HUES6 (cell line): Measurements from ENCODE around the gene NEMP1.
"Not testable (repeated sequence)": the region's sequence is repeated elsewhere in the genome, so short reads cannot be mapped to it uniquely, and the experiment has no call there.

Experiments
- H3K27ac ChIP-seq: 2 replicates; pipeline ENCODE4 v1.7.0; 2013; ENCODE audit warnings: low read depth, mild to moderate bottlenecking, low read length, inconsistent platforms
- H3K27me3 ChIP-seq: 2 replicates; pipeline ENCODE4 v1.6.1; 2013; ENCODE audit warnings: low read length; ENCODE audit not compliant: control insufficient read depth, insufficient read depth
- H3K36me3 ChIP-seq: 2 replicates; pipeline ENCODE4 v1.6.1; 2013; ENCODE audit warnings: low read length; ENCODE audit not compliant: control insufficient read depth, insufficient read depth
- H3K4me1 ChIP-seq: 2 replicates; pipeline ENCODE4 v1.6.1; 2013; ENCODE audit warnings: low read length; ENCODE audit not compliant: control insufficient read depth, insufficient read depth
- H3K4me3 ChIP-seq: 2 replicates; pipeline ENCODE4 v1.5.1; 2013; ENCODE audit warnings: low read depth, low read length
- H3K9ac ChIP-seq: one replicate; pipeline ENCODE4 v1.6.1; 2013; ENCODE audit warnings: mild to moderate bottlenecking, low read length
- H3K9me3 ChIP-seq: 2 replicates; pipeline ENCODE4 v1.6.1; 2013; ENCODE audit warnings: low read depth, low read length; ENCODE audit not compliant: control insufficient read depth, insufficient read depth

Gene NEMP1, protein sequence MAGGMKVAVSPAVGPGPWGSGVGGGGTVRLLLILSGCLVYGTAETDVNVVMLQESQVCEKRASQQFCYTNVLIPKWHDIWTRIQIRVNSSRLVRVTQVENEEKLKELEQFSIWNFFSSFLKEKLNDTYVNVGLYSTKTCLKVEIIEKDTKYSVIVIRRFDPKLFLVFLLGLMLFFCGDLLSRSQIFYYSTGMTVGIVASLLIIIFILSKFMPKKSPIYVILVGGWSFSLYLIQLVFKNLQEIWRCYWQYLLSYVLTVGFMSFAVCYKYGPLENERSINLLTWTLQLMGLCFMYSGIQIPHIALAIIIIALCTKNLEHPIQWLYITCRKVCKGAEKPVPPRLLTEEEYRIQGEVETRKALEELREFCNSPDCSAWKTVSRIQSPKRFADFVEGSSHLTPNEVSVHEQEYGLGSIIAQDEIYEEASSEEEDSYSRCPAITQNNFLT

DNA sequence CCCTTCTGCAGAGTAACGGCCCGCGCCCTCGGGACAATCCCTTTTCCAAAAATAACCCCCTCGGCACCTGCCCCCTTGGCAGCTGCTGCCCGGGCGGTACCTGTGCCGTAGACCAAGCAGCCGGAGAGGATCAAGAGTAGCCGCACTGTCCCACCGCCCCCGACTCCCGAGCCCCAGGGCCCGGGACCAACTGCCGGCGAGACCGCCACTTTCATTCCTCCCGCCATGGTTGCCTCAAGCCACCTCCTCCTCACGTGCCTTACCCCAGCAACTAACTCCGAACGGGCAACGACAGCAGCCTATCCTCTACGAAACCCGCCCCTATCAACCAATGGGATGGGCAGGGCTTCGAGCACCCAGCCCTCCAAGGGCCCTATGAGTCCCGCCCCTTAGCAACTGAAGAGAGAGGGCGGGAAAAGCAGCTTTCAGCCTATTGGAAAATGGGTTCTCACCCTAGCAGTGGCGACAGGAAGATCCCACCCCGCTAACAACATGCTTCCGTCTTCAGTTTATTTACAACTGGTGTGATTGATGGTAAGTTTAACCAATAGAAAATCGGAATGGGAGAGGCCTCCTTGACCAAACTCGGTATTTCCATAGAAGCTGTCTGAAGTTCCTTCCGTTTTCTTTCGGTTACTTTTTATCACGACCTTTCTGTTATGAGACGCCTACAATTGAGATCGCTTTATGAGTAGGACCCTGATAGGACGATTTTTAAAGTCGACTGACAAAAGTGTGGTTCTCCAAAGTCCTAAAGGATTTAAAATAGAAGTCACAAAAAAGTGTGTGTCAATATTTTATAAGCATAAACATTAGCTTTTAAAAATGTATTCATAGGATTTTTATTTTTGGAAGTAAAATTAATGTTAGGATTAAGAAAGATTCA lies at the start of gene NEMP1:
Gene NEMP1 (minus strand): TSS at position 273 of the 886 bp plus-strand sequence. CDS start 46 bp downstream, at position 227.
- Histone ChIP-seq H3K27me3 (no peaks in the 10 kb centered on the region), H3K9me3 (no peaks in the 10 kb centered on the region), H3K27ac (peak within 1 kb of the TSS; percentile 77), H3K36me3 (peaks cover 3% of the 10 kb centered on the region), H3K4me3 (peak within 1 kb of the TSS; percentile 69), H3K4me1 (no peaks in the 10 kb centered on the region), H3K9ac (peak within 1 kb of the TSS; percentile 86)

DNA sequence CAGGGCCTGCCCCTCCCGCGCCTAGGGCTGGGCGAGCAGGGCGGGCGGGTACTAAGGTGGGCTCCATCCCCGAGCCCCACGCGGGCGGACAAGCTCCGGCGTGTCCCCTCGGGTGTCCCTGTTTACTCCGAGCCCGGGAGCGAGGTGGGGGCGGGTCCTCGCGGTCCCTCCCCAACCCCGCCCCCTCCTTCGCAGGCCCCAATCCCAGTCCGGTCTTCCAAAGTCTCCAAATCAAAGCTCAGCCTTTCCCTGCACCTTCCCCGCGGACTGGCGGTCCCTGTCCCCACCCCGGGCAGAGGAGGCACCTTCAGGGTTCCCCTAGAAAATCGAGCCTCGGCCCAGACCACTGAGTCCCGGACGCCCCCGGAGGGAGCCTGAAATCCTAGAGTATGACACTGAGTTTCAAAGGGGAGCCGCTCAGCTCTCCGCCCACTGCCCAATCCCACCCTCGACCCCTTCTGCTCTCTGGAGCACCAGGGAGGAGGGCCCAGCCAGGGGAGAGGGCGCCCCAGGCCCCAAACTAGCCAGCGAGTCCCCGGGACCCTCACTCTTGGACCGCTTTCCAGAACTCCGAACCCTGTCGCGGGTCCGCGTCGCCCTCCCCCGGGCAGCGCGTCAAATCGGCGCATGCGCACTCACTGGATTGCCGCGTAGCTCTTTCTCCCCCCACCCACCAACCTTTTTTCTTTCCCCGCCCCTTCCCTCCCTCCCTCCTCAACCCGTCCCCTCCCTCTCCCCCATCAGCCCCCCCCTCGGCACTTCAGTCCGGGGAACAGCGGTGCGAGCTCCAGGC lies 49.3 kb upstream of the NEMP1 start, which contains the start of gene LRP1:
Gene LRP1 (plus strand): TSS at position 758 of the 793 bp plus-strand sequence. CDS start 482 bp downstream, outside the sequence.
- peaks cover 41% of the 10 kb centered on the region for H3K4me1 ChIP-seq
- H3K27ac ChIP-seq, result peak within 1 kb of the TSS; percentile 87; the same call in 1 of the 2 replicates
- H3K36me3 ChIP-seq, result no peaks in the 10 kb centered on the region
- peak within 1 kb of the TSS; percentile 87 for H3K9ac ChIP-seq
- 0 out of 2 replicates have a peak, but pooled peaks cover 6% of the 10 kb centered on the region for H3K9me3 ChIP-seq
- H3K4me3 ChIP-seq, result peak within 1 kb of the TSS; percentile 98
- no peaks in the 10 kb centered on the region for H3K27me3 ChIP-seq

DNA sequence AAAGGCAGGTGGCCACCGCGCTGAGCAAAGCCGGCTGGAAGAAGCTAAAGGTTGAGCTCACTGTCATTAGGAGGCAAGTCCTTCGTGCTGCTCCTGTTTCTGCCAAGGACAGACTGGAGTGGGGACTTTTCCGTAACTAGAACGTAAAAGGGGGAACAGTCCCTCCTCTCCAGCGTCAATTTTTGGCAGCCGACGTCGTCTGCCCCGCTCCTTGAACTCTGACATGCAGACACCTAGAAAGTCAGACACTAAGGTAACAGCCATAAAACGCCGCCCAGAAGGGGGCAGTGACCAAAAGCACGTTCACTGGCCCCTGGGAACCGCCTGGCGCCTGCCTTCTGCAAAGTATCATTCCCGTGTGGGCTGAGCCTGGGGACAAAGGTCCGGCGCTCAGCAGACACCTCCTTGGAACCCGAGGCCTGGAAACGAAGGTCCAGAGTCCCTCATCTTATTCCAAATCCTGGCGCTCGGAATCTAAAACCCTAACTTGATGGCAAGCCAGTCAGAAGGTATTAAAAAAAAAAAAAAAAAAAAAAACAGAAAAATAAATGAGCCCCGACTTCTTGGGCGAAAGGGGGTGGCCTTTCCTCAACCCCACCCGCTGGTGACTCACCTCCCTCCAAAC lies 48.6 kb upstream of the NEMP1 start:
- H3K36me3 ChIP-seq, result no peaks in the 10 kb centered on the region
- no peaks in the 10 kb centered on the region for H3K27me3 ChIP-seq
- no peak overlapping the region for H3K27ac ChIP-seq
- peak overlapping the region; percentile 4 for H3K9ac ChIP-seq
- peaks cover 34% of the 10 kb centered on the region for H3K4me1 ChIP-seq
- H3K9me3 ChIP-seq, result 0 out of 2 replicates have a peak, but pooled peaks cover 6% of the 10 kb centered on the region
- peak overlapping the region; percentile 98 for H3K4me3 ChIP-seq

DNA sequence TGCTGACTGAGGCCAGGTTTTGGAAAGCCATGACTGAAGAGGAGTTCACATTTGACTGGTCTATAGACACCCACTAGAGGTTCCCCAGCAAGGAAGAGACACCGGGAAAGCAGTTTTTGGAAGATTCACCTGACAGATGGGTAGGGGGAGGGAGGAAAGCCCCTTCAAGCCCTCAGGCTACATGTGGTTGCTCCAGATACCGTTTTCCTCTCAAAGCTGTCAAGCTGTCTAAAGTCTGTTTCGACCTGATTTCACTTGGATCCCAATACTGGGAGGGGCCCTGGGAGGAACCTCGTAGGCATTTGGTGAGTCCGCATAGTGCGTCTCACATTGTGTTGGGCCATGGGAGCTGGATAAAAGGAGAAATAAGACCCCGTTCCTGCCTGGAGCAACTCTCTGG lies 48.0 kb upstream of the NEMP1 start:
- no peaks in the 10 kb centered on the region for H3K27me3 ChIP-seq
- H3K4me3 ChIP-seq, result peak overlapping the region; percentile 98; the same call in 1 of the 2 replicates
- no peak overlapping the region for H3K27ac ChIP-seq
- H3K9ac ChIP-seq, result no peak overlapping the region
- peaks cover 28% of the 10 kb centered on the region for H3K4me1 ChIP-seq
- no peaks in the 10 kb centered on the region for H3K36me3 ChIP-seq
- 0 out of 2 replicates have a peak, but pooled peaks cover 6% of the 10 kb centered on the region for H3K9me3 ChIP-seq

DNA sequence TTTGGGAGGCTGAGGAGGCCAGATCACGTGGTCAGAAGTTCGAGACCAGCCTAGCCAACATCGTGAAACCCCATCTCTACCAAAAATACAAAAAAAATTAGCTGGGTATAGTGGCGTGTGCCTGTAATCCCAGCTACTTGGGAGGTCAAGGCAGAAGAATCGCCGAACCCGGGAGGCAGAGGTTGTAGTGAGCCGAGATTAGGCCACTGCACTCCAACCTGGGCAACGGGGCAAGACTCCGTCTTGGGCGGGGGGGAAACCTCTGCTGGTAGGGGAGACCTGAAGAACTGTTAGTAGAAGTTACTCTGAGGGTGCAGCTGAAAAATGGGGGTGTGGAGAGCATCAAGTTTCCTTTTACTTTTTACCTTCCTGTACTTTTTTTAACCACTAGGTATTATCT lies 47.5 kb upstream of the NEMP1 start:
- no peak overlapping the region for H3K27ac ChIP-seq
- no peak overlapping the region for H3K4me3 ChIP-seq
- no peaks in the 10 kb centered on the region for H3K36me3 ChIP-seq
- H3K9ac ChIP-seq, result no peak overlapping the region
- peaks cover 23% of the 10 kb centered on the region for H3K4me1 ChIP-seq
- H3K27me3 ChIP-seq, result no peaks in the 10 kb centered on the region
- 0 out of 2 replicates have a peak, but pooled peaks cover 6% of the 10 kb centered on the region for H3K9me3 ChIP-seq

DNA sequence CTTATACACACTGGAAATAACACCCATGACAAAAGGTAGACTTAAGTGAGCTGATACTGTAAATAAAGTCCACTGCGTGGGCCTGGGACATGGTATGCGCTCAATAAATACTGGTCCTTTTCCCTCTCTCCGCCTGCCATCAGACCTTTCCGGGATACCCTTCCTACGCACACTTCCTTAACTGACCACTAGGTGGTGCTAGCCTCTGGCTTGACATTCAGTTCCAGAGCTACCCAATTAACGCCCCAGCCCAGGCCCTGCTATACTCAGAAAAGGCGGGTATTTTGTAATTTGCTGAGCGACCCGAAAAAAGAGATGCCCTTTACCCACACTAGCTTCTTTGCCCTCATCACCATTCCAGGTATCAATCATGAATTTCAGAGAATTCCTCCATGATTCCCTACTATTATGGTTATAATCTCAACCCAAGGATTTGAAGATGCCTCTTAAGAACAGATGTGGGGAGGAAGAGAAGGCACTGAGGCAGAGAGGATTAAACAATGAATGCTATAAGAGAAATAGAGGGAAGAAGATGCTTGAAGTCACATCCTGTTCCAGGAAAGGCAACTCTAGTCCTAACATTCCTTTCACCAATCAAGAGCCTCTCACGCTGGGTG lies 45.8 kb upstream of the NEMP1 start:
- Histone ChIP-seq H3K4me1 (peaks cover 9% of the 10 kb centered on the region; the same call in 1 of the 2 replicates), H3K9ac (no peak overlapping the region), H3K36me3 (no peaks in the 10 kb centered on the region), H3K9me3 (0 out of 2 replicates have a peak, but pooled peaks cover 6% of the 10 kb centered on the region), H3K27me3 (no peaks in the 10 kb centered on the region), H3K27ac (no peak overlapping the region), H3K4me3 (no peak overlapping the region)

DNA sequence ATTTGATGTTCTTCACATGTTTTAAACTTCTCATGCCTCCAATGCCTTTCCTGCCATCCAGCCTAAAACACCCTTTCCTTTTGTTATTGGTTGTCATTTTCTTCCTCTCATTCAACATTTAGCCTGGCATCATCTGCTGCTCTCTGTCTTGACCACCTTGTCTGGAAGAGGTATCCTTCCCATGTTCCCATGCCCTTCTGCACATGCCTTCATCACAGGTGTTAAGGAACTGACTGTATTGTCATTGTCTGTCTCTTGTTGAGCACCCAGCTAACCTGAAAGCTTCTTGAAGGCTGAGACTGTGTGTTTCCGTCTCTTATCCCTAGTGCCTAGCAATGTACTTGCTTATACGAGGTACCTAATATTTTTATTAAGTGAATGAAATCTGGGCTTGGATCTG lies 45.2 kb upstream of the NEMP1 start:
- H3K9ac ChIP-seq, result no peak overlapping the region

DNA sequence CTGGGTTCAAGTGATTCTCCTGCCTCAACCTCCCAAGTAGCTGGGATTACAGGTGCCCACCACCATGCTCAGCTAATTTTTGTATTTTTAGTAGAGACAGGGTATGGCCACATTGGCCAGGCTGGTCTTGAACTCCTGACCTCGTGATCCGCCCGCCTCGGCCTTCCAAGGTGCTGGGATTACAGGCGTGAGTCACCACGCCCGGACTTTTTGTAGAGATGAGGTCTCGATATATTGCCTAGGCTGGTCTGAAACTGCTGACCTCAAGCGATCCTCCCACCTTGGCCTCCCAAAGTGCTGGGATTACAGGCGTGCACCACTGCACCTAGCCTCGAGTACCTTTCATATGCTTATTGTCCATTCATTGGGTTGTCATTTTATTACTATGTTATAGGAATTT lies 42.1 kb upstream of the NEMP1 start:
- not testable (repeated sequence) for H3K9ac ChIP-seq, H3K9me3 ChIP-seq, H3K4me3 ChIP-seq, H3K27me3 ChIP-seq, H3K27ac ChIP-seq, H3K36me3 ChIP-seq, H3K4me1 ChIP-seq

More for the DNA sequence above, 45.2 kb upstream of the NEMP1 start:
- Histone ChIP-seq H3K27me3 (no peaks in the 10 kb centered on the region), H3K36me3 (no peaks in the 10 kb centered on the region), H3K4me3 (no peak overlapping the region), H3K9me3 (0 out of 2 replicates have a peak, but pooled peaks cover 6% of the 10 kb centered on the region), H3K27ac (no peak overlapping the region), H3K4me1 (peaks cover 9% of the 10 kb centered on the region; the same call in 1 of the 2 replicates)

DNA sequence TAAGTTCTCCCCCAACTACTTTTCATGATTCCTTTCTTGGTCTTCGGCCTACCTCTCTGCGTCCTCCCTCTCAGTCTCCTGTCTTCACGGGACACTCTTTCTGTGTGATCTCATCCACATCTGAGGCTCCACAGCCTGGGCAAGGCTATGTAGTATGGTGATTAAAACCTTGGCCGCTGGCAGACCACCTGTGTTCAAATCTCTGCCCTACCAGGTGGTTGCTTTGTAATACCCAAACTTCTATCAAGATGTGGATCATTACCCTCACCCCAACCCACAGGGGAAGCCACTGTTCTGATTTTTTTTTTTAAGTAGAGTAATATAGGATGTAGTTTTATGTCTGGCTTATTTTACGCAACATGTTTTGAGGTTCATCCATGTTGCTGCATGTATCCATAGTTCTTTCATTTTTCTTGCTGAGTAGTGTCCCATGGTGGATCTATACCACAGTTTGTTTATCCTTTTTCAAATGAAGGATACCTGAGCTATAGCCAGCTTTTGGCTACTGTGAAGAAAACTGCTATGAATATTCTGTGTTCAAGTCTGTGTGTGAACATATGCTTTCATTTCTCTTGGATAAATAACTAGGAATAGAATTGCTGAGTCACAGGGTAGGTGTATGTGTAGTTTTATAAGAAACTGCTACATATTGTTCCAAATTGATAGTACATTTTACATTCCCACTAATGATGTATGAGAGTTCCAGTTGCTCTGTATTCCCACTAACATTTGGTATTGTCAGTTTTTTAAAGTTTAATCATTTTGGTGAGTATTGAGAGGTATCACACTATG lies 40.9 kb upstream of the NEMP1 start:
- Histone ChIP-seq H3K9me3 (0 out of 2 replicates have a peak, but pooled peaks cover 6% of the 10 kb centered on the region), H3K4me1 (no peaks in the 10 kb centered on the region), H3K9ac (no peak overlapping the region), H3K36me3 (no peaks in the 10 kb centered on the region), H3K4me3 (no peak overlapping the region), H3K27ac (no peak overlapping the region), H3K27me3 (no peaks in the 10 kb centered on the region; the same call in 1 of the 2 replicates)
